Measurements from ENCODE around the gene L1CAM. TPM values are rescaled to one million over a fixed set of nuclear protein-coding genes. Genes with fewer than 3 reads are reported as not detected.

The L1CAM gene
- total and polyA plus RNA-seq, 2 of the 8 experiments (the other 6 are each of a cell fraction or from before 2014, with no cell fraction given), result 11.0 to 43.0 TPM

- Histone ChIP-seq H4K5ac (ENCODE audit: insufficient read length, low read depth, low read length) (no peak overlapping the region), H2AK5ac (ENCODE audit: low read depth, low read length) (no peak overlapping the region), H3K27ac (ENCODE audit: low read depth, low read length) (no peak overlapping the region), H3K56ac (replicated peaks; ENCODE audit: insufficient read length, low read depth, low read length) (no peak overlapping the region), H2BK15ac (ENCODE audit: low read length) (no peak overlapping the region), H3K27me3 (replicated peaks in 1 of 4; ENCODE audit: control insufficient read depth in 3 of 4, extremely low read depth in 1 of 4, insufficient read depth in 3 of 4, low read length in 3 of 4) (peaks cover 0 to 17% (median under 1%) of the 10 kb centered on the region in 4 experiments; a peak in 3 of 7 replicates), H2BK20ac (ENCODE audit: low read length) (no peak overlapping the region), H3K4ac (replicated peaks; ENCODE audit: insufficient read length, low read depth, low read length) (no peak overlapping the region), H2BK5ac (ENCODE audit: low read depth, low read length) (no peak overlapping the region), H3K9me3 (ENCODE audit: insufficient read depth in 2 of 2, low read depth in 1 of 2, low read length in 1 of 2) (no peaks in the 10 kb centered on the region), H4K91ac (replicated peaks; ENCODE audit: insufficient read length, low read length) (no peak overlapping the region), H3K4me3 (ENCODE audit: extremely low read depth in 1 of 4, insufficient read depth in 2 of 4, low read depth in 3 of 4, low read length in 4 of 4) (no peak overlapping the region), H2AFZ (ENCODE audit: low read length) (no peak overlapping the region), H3K79me2 (ENCODE audit: control insufficient read depth in 1 of 2, insufficient read depth in 2 of 2, low read length in 2 of 2) (no peaks in the 10 kb centered on the region; a peak in 1 of 4 replicates), H3K23ac (ENCODE audit: insufficient read length) (no peak overlapping the region), H2BK12ac (ENCODE audit: low read depth, low read length) (no peak overlapping the region), H3K23me2 (ENCODE audit: low read depth, low read length) (peaks cover 8% of the 10 kb centered on the region; the same call in 1 of the 2 replicates), H3K4me2 (ENCODE audit: insufficient read depth in 1 of 2, low read depth in 2 of 2, low read length in 2 of 2) (no peak overlapping the region), H3K79me1 (ENCODE audit: low read depth, low read length) (no peaks in the 10 kb centered on the region), H4K8ac (ENCODE audit: extremely low read depth, insufficient read depth, low read length) (no peak overlapping the region), H3K4me1 (replicated peaks in 1 of 4; ENCODE audit: control insufficient read depth in 3 of 4, insufficient read depth in 4 of 4, low read length in 3 of 4) (peaks cover 0 to 15% (median 10%) of the 10 kb centered on the region in 4 experiments; a peak in 5 of 7 replicates), H3K36me3 (ENCODE audit: control insufficient read depth in 2 of 4, insufficient read depth in 4 of 4, low read length in 3 of 4) (no peaks in the 10 kb centered on the region), H3K18ac (ENCODE audit: extremely low read depth, low read length) (no peak overlapping the region), H2BK120ac (replicated peaks; ENCODE audit: low read depth, low read length) (no peak overlapping the region), H4K20me1 (replicated peaks in 1 of 2; ENCODE audit: control insufficient read depth in 1 of 2, insufficient read depth in 2 of 2, low read length in 2 of 2) (peaks cover 0 to 2% of the 10 kb centered on the region in 2 experiments), H3K14ac (ENCODE audit: insufficient read length) (no peak overlapping the region), H3K9ac (replicated peaks in 1 of 4; ENCODE audit: extremely low read depth in 1 of 4, low read depth in 3 of 4, low read length in 3 of 4) (no peak overlapping the region)
- ChIA-PET POLR2A (ENCODE audit: partially characterized antibody) (interaction anchor here (1.0 to 1.2 kb wide), 2 partner anchors 59 to 122 kb away, joined by 3 read pairs; no protein-coding TSS in a partner anchor), CTCF (ENCODE audit: partially characterized antibody) (interaction anchor here (0.8 to 1.8 kb wide), 4 partner anchors 34 to 65 kb away, joined by 3 to 4 read pairs (median 3); no protein-coding TSS in a partner anchor)
- WGBS, 2 experiments (ENCODE audit: extremely low coverage in 1 of 2, insufficient coverage in 1 of 2, insufficient read length in 1 of 2, insufficient replicate concordance in 2 of 2, low coverage in 1 of 2, low lambda C conversion rate in 2 of 2, missing lambda C conversion rate in 1 of 2), result 96% methylated on average over 4 of the region's 6 CpGs; no CpG with 5 or more reads in 1 of the 2 experiments
- FAIRE-seq, result no peak
- DNase-seq (ENCODE audit: low read depth in 1 of 2, low spot score in 2 of 2), result no peak
- TF ChIP-seq BCL11A (IDR thresholded peaks at IDR 0.05; ENCODE audit: low read depth in 2 of 2, low read length in 2 of 2) (no peak), YY1 (IDR thresholded peaks at IDR 0.05; ENCODE audit: low read depth, low read length) (no peak), ASH2L (IDR thresholded peaks at IDR 0.05; ENCODE audit: low read length) (no peak), CHD2 (IDR thresholded peaks at IDR 0.05; ENCODE audit: low read length) (no peak), POLR2A (IDR thresholded peaks at IDR 0.05; ENCODE audit: control extremely low read depth in 1 of 2, low read depth in 2 of 2, low read length in 2 of 2) (no peak), CBX5 (IDR thresholded peaks at IDR 0.05; ENCODE audit: low read depth, low read length) (no peak), CTCF (IDR thresholded peaks at IDR 0.05; ENCODE audit: control extremely low read depth in 1 of 3, insufficient read depth in 1 of 3, low read depth in 1 of 3, low read length in 3 of 3) (no peak), GABPA (IDR thresholded peaks at IDR 0.05; ENCODE audit: borderline replicate concordance, insufficient read depth, low read length) (no peak), SP2 (IDR thresholded peaks at IDR 0.05; ENCODE audit: low read length) (no peak), SIN3A (conservative IDR thresholded peaks at IDR 0.05 in 1 of 2, IDR thresholded peaks at IDR 0.05 in 1 of 2; ENCODE audit: low read depth in 1 of 2, low read length in 2 of 2) (no peak)
- TF ChIP-seq, protein P1, sequence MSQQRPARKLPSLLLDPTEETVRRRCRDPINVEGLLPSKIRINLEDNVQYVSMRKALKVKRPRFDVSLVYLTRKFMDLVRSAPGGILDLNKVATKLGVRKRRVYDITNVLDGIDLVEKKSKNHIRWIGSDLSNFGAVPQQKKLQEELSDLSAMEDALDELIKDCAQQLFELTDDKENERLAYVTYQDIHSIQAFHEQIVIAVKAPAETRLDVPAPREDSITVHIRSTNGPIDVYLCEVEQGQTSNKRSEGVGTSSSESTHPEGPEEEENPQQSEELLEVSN (IDR thresholded peaks at IDR 0.05), result no peak
Observed at GRCh38 chrX:153888344-153888743, 2.4 kb upstream of the L1CAM start.
